Measurements from ENCODE around the gene ITPA. TPM values are rescaled to one million over a fixed set of nuclear protein-coding genes. Genes with fewer than 3 reads are reported as not detected.

The ITPA gene
- total and polyA plus RNA-seq, 2 of the 13 experiments (the other 11 are each of a cell fraction or from before 2014, with no cell fraction given), result 60.1 to 103 TPM

DNA sequence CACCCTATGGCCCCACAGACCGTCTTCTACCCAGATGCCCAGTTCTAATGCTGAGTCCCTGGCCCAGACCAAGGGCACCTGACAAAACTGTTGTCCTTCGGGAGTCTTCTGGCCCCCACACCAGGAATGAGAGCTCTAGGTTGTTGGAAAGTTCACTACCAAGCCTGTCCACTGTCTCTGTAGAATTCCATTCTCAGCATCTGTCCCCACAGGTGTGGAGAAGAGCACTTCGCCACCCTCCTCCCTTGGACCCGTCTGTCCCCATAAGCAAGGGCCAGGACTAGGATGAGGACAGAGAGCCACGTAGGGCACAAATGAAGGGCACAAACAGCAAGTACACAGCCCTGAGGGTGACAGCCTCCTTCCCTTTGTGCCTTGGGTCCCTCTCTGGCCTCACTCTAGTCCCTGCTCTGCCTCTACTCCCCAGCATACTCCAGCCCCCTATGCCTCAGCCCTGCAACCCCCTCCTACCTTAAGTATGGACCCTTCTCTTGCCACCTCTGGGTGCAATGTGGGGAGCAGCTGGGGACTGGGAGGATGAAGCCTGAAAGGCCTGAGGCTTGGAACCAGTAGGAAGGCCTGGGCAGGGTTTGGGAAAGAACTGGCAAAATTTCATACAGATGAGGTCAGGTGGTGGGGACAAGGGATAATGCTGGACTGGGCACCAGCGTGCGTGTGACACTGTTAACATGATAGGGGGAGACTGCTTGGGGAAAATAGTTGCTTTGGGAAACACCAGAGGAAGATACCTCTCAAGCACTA, 40.3 kb upstream of the ITPA start (continued):
- TF ChIP-seq CBX1 (IDR thresholded peaks at IDR 0.05; ENCODE audit: low read depth) (no peak), FOXP1 (IDR thresholded peaks at IDR 0.05) (no peak), FOXP1 (CRISPR knock-in tag; IDR thresholded peaks at IDR 0.05) (no peak), ZNF382 (CRISPR knock-in tag; IDR thresholded peaks at IDR 0.05; ENCODE audit: borderline replicate concordance) (no peak), PHF20 (CRISPR knock-in tag; IDR thresholded peaks at IDR 0.05) (no peak), HHEX (CRISPR knock-in tag; IDR thresholded peaks at IDR 0.05) (0 out of 2 replicates have a peak, but pooled peaks have one; percentile 31), ARID4A (CRISPR knock-in tag; IDR thresholded peaks at IDR 0.05; ENCODE audit: borderline replicate concordance) (no peak), HNF4G (IDR thresholded peaks at IDR 0.05; ENCODE audit: borderline replicate concordance, low read depth, low read length) (no peak), HNF4G (CRISPR knock-in tag; IDR thresholded peaks at IDR 0.05; ENCODE audit: borderline replicate concordance, low read depth) (no peak), ZC3H13 (CRISPR knock-in tag; IDR thresholded peaks at IDR 0.05) (peak; percentile 13; the same call in 1 of the 2 replicates), JUNB (CRISPR knock-in tag; IDR thresholded peaks at IDR 0.05; ENCODE audit: borderline replicate concordance) (no peak), HOXA9 (CRISPR knock-in tag; IDR thresholded peaks at IDR 0.05; ENCODE audit: borderline replicate concordance) (no peak), ZNF138 (CRISPR knock-in tag; IDR thresholded peaks at IDR 0.05; ENCODE audit: low read depth) (no peak), NAIF1 (CRISPR knock-in tag; IDR thresholded peaks at IDR 0.05; ENCODE audit: borderline replicate concordance) (no peak), ZNF510 (CRISPR knock-in tag; IDR thresholded peaks at IDR 0.05; ENCODE audit: low read depth) (no peak), IKZF1 (IDR thresholded peaks at IDR 0.05) (no peak), CSRNP1 (CRISPR knock-in tag; IDR thresholded peaks at IDR 0.05) (peak; percentile 22; the same call in 1 of the 2 replicates), NFIC (IDR thresholded peaks at IDR 0.05; ENCODE audit: low read length) (no peak), REXO4 (CRISPR knock-in tag; IDR thresholded peaks at IDR 0.05; ENCODE audit: borderline replicate concordance) (no peak), HOXA7 (CRISPR knock-in tag; IDR thresholded peaks at IDR 0.05) (no peak), YEATS2 (CRISPR knock-in tag; IDR thresholded peaks at IDR 0.05; ENCODE audit: borderline replicate concordance) (no peak; the same call in 1 of the 2 replicates), RFX3 (CRISPR knock-in tag; IDR thresholded peaks at IDR 0.05) (no peak), DZIP1 (CRISPR knock-in tag; IDR thresholded peaks at IDR 0.05) (no peak), ZFP62 (CRISPR knock-in tag; IDR thresholded peaks at IDR 0.05) (no peak)

Data from HepG2 (cell line).